Endothelial cell of umbilical vein (primary cell): ENCODE measurements around the gene LGALS8. TPM values are rescaled to one million over a fixed set of nuclear protein-coding genes. Genes with fewer than 3 reads are reported as not detected.

ENCODE experiments used
- BruUV-seq: library from RNA; stranded (reverse); fragments of 400-500 nt; replicated peaks from 2 replicates; lab custom pipeline; 2021; lab: Mats Ljungman, UMichigan
- CTCF ChIA-PET: fragments of 300-600, 350-600 bp; sonication (Branson Sonifier 250); formaldehyde crosslinking; loops from one replicate; lab custom pipeline; 2021; ENCODE audit warnings: antibody characterized with exemption, inconsistent platforms; lab: Charles Lee
- POLR2A ChIA-PET: fragments of 300-600, 350-600 bp; sonication (Branson Sonifier 250); formaldehyde crosslinking; loops from one replicate; lab custom pipeline; 2021; ENCODE audit warnings: antibody characterized with exemption, inconsistent platforms; lab: Charles Lee
- DNase-seq: peaks from one replicate; pipeline ENCODE4 v3.0.0-alpha.2; 2011; ENCODE audit warnings: low read depth, low spot score
- FAIRE-seq: peaks from 2 replicates; lab custom pipeline; 2011; peaks lifted over from hg19 to GRCh38; lab: Jason Lieb, UNC
- H2AFZ ChIP-seq: 2 replicates; pipeline ENCODE4 v1.6.0; 2012; ENCODE audit warnings: low read depth, low read length, control low read depth, inconsistent platforms
- H3K27ac ChIP-seq: 2 replicates; pipeline ENCODE4 v1.5.1; 2011; ENCODE audit warnings: low read depth, mild to moderate bottlenecking, control low read depth, low read length, moderate library complexity; ENCODE audit not compliant: insufficient read depth
- H3K27me3 ChIP-seq, 2 experiments: 2 replicates each; pipeline versions ENCODE4 v1.6.0 to v1.6.1; 2011; ENCODE audit warnings: low read length in 2 of 2, mixed read lengths in 1 of 2; ENCODE audit not compliant: control insufficient read depth in 2 of 2, insufficient read depth in 2 of 2
- H3K36me3 ChIP-seq, 2 experiments: 2 replicates in 1 of 2; 3 replicates in 1 of 2; pipeline ENCODE4 v1.5.1; 2011; ENCODE audit warnings: low read length in 2 of 2, mild to moderate bottlenecking in 1 of 2, moderate library complexity in 1 of 2; ENCODE audit not compliant: control insufficient read depth in 2 of 2, insufficient read depth in 2 of 2; ENCODE audit errors: extremely low read depth in 1 of 2
- H3K4me1 ChIP-seq: 3 replicates; pipeline ENCODE4 v1.5.1; 2011; ENCODE audit warnings: mild to moderate bottlenecking, low read length; ENCODE audit not compliant: control insufficient read depth, insufficient read depth; ENCODE audit errors: extremely low read depth
- H3K4me2 ChIP-seq: 2 replicates; pipeline ENCODE4 v1.6.1; 2011; ENCODE audit warnings: low read length, control low read depth, mixed read lengths; ENCODE audit not compliant: insufficient read depth
- H3K4me3 ChIP-seq, 3 experiments: fragments of 200-600 bp in 1 of 3; sonication (generic), shearing (Covaris generic) in 1 of 3; replicated peaks in 1 of 3; 2 replicates each; pipeline ENCODE4 v1.5.1; 2011 to 2016; ENCODE audit warnings: control low read depth in 3 of 3, low read length in 3 of 3, mild to moderate bottlenecking in 2 of 3, inconsistent platforms in 1 of 3, low read depth in 1 of 3, moderate library complexity in 1 of 3; ENCODE audit not compliant: insufficient read depth in 1 of 3
- H3K79me2 ChIP-seq: 2 replicates; pipeline ENCODE4 v1.6.0; 2012; ENCODE audit warnings: low read length, inconsistent platforms; ENCODE audit not compliant: control insufficient read depth, insufficient read depth
- H3K9ac ChIP-seq: replicated peaks from 2 replicates; pipeline ENCODE3; 2011; ENCODE audit warnings: low read length, control low read depth; ENCODE audit not compliant: insufficient read depth; ENCODE audit errors: extremely low read depth
- H3K9me1 ChIP-seq: replicated peaks from 3 replicates; pipeline ENCODE4 v1.6.0; 2011; ENCODE audit warnings: mild to moderate bottlenecking, low read length; ENCODE audit not compliant: control insufficient read depth, insufficient read depth; ENCODE audit errors: extremely low read depth
- H3K9me3 ChIP-seq: replicated peaks from 2 replicates; pipeline ENCODE4 v1.5.1; 2012; ENCODE audit warnings: low read length, inconsistent platforms; ENCODE audit not compliant: control insufficient read depth, insufficient read depth
- H4K20me1 ChIP-seq: replicated peaks from 2 replicates; pipeline ENCODE3; 2011; ENCODE audit warnings: mild to moderate bottlenecking, low read length; ENCODE audit not compliant: control insufficient read depth, insufficient read depth; ENCODE audit errors: extremely low read depth
- EZH2 ChIP-seq: IDR thresholded peaks from 2 replicates; pipeline ENCODE4 v1.6.1; 2012; ENCODE audit warnings: borderline replicate concordance, low read depth, mild to moderate bottlenecking, moderate library complexity, low read length, inconsistent platforms; ENCODE audit not compliant: severe bottlenecking
- FOS ChIP-seq: IDR thresholded peaks from 2 replicates; pipeline ENCODE4 v1.6.1; 2011; ENCODE audit warnings: mild to moderate bottlenecking, low read length, moderate library complexity, borderline replicate concordance; ENCODE audit not compliant: insufficient read depth
- GATA2 ChIP-seq: IDR thresholded peaks from 2 replicates; pipeline ENCODE4 v1.7.0; 2011; ENCODE audit warnings: low read depth, mild to moderate bottlenecking, moderate library complexity, mixed read lengths, low read length; ENCODE audit not compliant: insufficient read length, insufficient read depth
- JUN ChIP-seq: IDR thresholded peaks from 2 replicates; pipeline ENCODE4 v1.6.1; 2011; ENCODE audit warnings: borderline replicate concordance, low read depth; ENCODE audit not compliant: insufficient read length, insufficient read depth
- MYC ChIP-seq: IDR thresholded peaks from one replicate; pipeline ENCODE4 v1.6.1; 2011; ENCODE audit warnings: mild to moderate bottlenecking, low read depth, low read length
- POLR2A ChIP-seq: IDR thresholded peaks from 2 replicates; pipeline ENCODE4 v1.6.1; 2012; ENCODE audit warnings: low read depth, mild to moderate bottlenecking, control low read depth, low read length
- POLR2AphosphoS5 ChIP-seq: IDR thresholded peaks from 2 replicates; pipeline ENCODE4 v1.6.1; 2012; ENCODE audit warnings: low read depth, mild to moderate bottlenecking, control low read depth, low read length, moderate library complexity; ENCODE audit not compliant: insufficient read depth
- dilution Hi-C: fragments of 300-500 bp; cut with MboI; formaldehyde crosslinking; loops from one replicate; pipeline ENCODE4 v1.15.0; 2019; ENCODE audit warnings: low sequenced_read_pairs; ENCODE audit not compliant: extremely low pct_ligation_motif_present
- intact Hi-C: fragments of 100-400 bp; cut with micrococcal nuclease; formaldehyde crosslinking; loops from one replicate; pipeline ENCODE4 v1.10.0; 2022
- polyA plus RNA-seq, 4 experiments: library from polyadenylated mRNA; depleted of rRNA in 3 of 4; stranded (reverse) in 3 of 4; unstranded in 1 of 4; fragments of >200 nt; gene quantifications; 2 replicates each; pipeline versions ENCODE4 v1.2.1 to v1.2.3, GENCODE V29; 2011 to 2012; ENCODE audit warnings: missing spikeins in 1 of 4
- total RNA-seq: library from RNA; stranded (reverse); gene quantifications from 2 replicates; pipeline ENCODE4 v1.2.3, GENCODE V29; 2021
- TF ChIP-seq, protein P1 (sequence below): IDR thresholded peaks from 2 replicates; pipeline ENCODE4 v1.6.1; 2011; ENCODE audit not compliant: insufficient read depth, insufficient read length
- TF ChIP-seq, protein P2 (sequence below), 2 donors: IDR thresholded peaks; 1 replicate in 1 of 2; 2 replicates in 1 of 2; pipeline ENCODE4 v1.5.1; 2011; ENCODE audit warnings: low read length in 2 of 2, mild to moderate bottlenecking in 2 of 2, moderate library complexity in 2 of 2, control low read depth in 1 of 2, inconsistent platforms in 1 of 2, low read depth in 1 of 2; ENCODE audit not compliant: insufficient read depth in 1 of 2; ENCODE audit errors: extremely low read depth in 1 of 2

LGALS8 gene
- total and polyA plus RNA-seq, 2 donors (not counting 3 experiments of a cell fraction or from before 2014, with no cell fraction given): 45.6 to 49.9 TPM

DNA sequence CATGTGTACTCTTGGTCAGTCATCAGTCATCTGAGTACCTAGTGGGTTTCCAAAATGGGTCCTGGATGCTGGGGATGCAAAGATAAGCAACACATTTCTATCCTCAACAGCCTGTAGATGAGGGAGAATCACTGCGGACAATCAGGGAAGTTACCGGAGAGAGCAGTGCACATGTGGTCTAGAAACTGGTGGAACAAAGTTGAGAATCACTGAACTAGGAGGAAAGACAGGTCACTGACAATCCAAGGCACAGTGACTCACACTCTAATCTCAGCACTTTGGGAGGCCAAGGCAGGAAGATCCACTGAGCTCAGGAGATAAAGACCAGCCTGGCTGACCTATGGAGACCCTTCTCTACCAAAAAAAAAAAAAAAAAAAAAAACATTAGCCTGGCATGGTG lies 31.4 kb upstream of the LGALS8 start:
- Histone ChIP-seq H3K9ac (no peak overlapping the region), H3K27ac (no peak overlapping the region), H3K79me2 (no peaks in the 10 kb centered on the region), H3K36me3 (no peaks in the 10 kb centered on the region), H3K27me3 (no peaks in the 10 kb centered on the region), H4K20me1 (no peaks in the 10 kb centered on the region), H2AFZ (no peak overlapping the region), H3K4me3 (no peak overlapping the region), H3K9me3 (no peaks in the 10 kb centered on the region), H3K4me2 (no peak overlapping the region), H3K4me1 (no peaks in the 10 kb centered on the region), H3K9me1 (no peaks in the 10 kb centered on the region)
- ChIA-PET CTCF (interaction anchor here (1.0 to 2.5 kb wide), 4 partner anchors 8 to 384 kb away, joined by 4 to 9 read pairs (median 6); no protein-coding TSS in a partner anchor), POLR2A (interaction anchor here (0.6 kb wide), 1 partner anchor 646 kb away, joined by 3 read pairs; no protein-coding TSS in a partner anchor)
- no TSS peak for BruUV-seq
- DNase-seq (no peak), FAIRE-seq (no peak)
- TF ChIP-seq JUN: no peak
- intact Hi-C loops (no loop called here), dilution Hi-C loops (no loop called here)

DNA sequence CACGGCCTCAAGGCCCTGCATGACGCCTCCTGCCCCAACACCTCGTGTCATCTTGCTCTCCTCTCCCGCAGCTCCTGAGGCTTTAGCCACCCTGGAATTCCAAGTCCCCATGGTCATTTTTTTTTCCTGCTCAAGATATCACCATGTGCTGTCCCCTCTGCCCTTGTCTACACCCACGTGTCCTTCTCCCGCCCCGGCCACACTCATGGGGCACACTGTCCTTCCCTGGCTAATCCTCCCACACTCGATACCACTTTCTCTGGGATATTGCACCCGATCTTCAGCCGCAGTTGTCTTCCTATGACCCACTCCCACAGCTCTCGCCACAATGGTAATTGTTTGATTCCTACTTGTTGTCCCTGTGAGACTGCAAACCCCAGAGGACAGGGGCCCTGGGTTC lies 29.7 kb upstream of the LGALS8 start:
- H3K4me3 ChIP-seq: no peak overlapping the region
- DNase-seq (no peak), FAIRE-seq (no peak)
- no peaks in the 10 kb centered on the region for H3K9me1 ChIP-seq
- dilution Hi-C loops: no loop called here
- no peak overlapping the region for H3K4me2 ChIP-seq
- BruUV-seq: no TSS peak
- H3K9me3 ChIP-seq: no peaks in the 10 kb centered on the region
- H3K4me1 ChIP-seq: no peaks in the 10 kb centered on the region
- no peak overlapping the region for H2AFZ ChIP-seq
- H3K27ac ChIP-seq: no peak overlapping the region
- no peaks in the 10 kb centered on the region for H3K36me3 ChIP-seq
- POLR2A ChIA-PET: no interaction called here
- no peaks in the 10 kb centered on the region for H4K20me1 ChIP-seq
- intact Hi-C loops: no loop called here
- CTCF ChIA-PET: no interaction called here
- TF ChIP-seq, protein P1, sequence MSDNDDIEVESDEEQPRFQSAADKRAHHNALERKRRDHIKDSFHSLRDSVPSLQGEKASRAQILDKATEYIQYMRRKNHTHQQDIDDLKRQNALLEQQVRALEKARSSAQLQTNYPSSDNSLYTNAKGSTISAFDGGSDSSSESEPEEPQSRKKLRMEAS: no peak
- TF ChIP-seq, protein P2, sequence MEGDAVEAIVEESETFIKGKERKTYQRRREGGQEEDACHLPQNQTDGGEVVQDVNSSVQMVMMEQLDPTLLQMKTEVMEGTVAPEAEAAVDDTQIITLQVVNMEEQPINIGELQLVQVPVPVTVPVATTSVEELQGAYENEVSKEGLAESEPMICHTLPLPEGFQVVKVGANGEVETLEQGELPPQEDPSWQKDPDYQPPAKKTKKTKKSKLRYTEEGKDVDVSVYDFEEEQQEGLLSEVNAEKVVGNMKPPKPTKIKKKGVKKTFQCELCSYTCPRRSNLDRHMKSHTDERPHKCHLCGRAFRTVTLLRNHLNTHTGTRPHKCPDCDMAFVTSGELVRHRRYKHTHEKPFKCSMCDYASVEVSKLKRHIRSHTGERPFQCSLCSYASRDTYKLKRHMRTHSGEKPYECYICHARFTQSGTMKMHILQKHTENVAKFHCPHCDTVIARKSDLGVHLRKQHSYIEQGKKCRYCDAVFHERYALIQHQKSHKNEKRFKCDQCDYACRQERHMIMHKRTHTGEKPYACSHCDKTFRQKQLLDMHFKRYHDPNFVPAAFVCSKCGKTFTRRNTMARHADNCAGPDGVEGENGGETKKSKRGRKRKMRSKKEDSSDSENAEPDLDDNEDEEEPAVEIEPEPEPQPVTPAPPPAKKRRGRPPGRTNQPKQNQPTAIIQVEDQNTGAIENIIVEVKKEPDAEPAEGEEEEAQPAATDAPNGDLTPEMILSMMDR (IDR thresholded peaks at IDR 0.05; ENCODE audit: extremely low read depth in 1 of 2, insufficient read depth in 1 of 2, low read depth in 1 of 2, low read length in 2 of 2): no peak
- TF ChIP-seq POLR2AphosphoS5: no peak
- TF ChIP-seq FOS: no peak
- TF ChIP-seq GATA2: no peak
- no peak for TF ChIP-seq POLR2A
- TF ChIP-seq MYC: no peak
- no peak for TF ChIP-seq JUN
- TF ChIP-seq EZH2: no peak
- H3K27me3 ChIP-seq: no peaks in the 10 kb centered on the region
- H3K79me2 ChIP-seq: no peaks in the 10 kb centered on the region
- H3K9ac ChIP-seq: no peak overlapping the region
